HepG2 (cell line): ENCODE measurements around the gene GATA1. TPM values are rescaled to one million over a fixed set of nuclear protein-coding genes. Genes with fewer than 3 reads are reported as not detected.

Experiments
- KLF9 ChIP-seq: IDR thresholded peaks from 2 replicates; pipeline ENCODE4 v1.6.1; 2016; ENCODE audit warnings: low read depth
- MIER3 ChIP-seq: IDR thresholded peaks from 2 replicates; pipeline ENCODE4 v1.6.1; 2016; ENCODE audit warnings: missing compliant biosample characterization, borderline replicate concordance
- NBN ChIP-seq: fragments of 450-650 bp; conservative IDR thresholded peaks from 2 replicates; pipeline ENCODE4 v1.6.1; 2017
- NR2F2 ChIP-seq: IDR thresholded peaks from 2 replicates; pipeline ENCODE4 v1.6.1; 2012; ENCODE audit warnings: low read depth, inconsistent platforms, borderline replicate concordance
- PAWR ChIP-seq: sonication (generic); formaldehyde crosslinking; IDR thresholded peaks from 2 replicates; pipeline ENCODE4 v1.4.0; 2020; ENCODE audit warnings: missing genetic modification reagents, mild to moderate bottlenecking, borderline replicate concordance
- RAD21 ChIP-seq: fragments of 450-650 bp; formaldehyde crosslinking; IDR thresholded peaks from 2 replicates; pipeline ENCODE4 v1.5.0; 2020; ENCODE audit warnings: mild to moderate bottlenecking
- RBAK ChIP-seq: sonication (generic); formaldehyde crosslinking; IDR thresholded peaks from 2 replicates; pipeline ENCODE4 v1.5.1; 2020; ENCODE audit warnings: mild to moderate bottlenecking, missing genetic modification reagents
- SCMH1 ChIP-seq: sonication (generic); formaldehyde crosslinking; IDR thresholded peaks from 2 replicates; pipeline ENCODE4 v1.9.0; 2021; ENCODE audit warnings: missing genetic modification reagents, mild to moderate bottlenecking, borderline replicate concordance
- ZMAT3 ChIP-seq: sonication (generic); formaldehyde crosslinking; conservative IDR thresholded peaks from 2 replicates; pipeline ENCODE4 v1.7.0; 2021; ENCODE audit warnings: missing genetic modification reagents
- ZNF136 ChIP-seq: sonication (generic); formaldehyde crosslinking; IDR thresholded peaks from 2 replicates; pipeline ENCODE4 v1.8.1; 2022; ENCODE audit warnings: low read depth, mild to moderate bottlenecking, moderate library complexity, missing genetic modification reagents
- polyA plus RNA-seq, 8 experiments: library from polyadenylated mRNA; depleted of rRNA in 3 of 8; stranded (reverse) in 7 of 8; unstranded in 1 of 8; fragments of >200 nt; fragmentation: Illumina TruSeq in 4 of 8; extraction: Trizol in 4 of 8; gene quantifications; 2 replicates each; pipeline versions ENCODE4 v1.2.1 to v1.2.3, GENCODE V29; 2011 to 2016; ENCODE audit warnings: low read depth in 4 of 8, missing spikeins in 1 of 8, mixed read lengths in 1 of 8; ENCODE audit not compliant: insufficient read depth in 1 of 8
- total RNA-seq, 5 experiments: library from RNA; depleted of rRNA; stranded (reverse); fragments of >200 nt; fragmentation: Illumina TruSeq; extraction: Trizol; gene quantifications; 2 replicates each; pipeline ENCODE4 v1.2.3, GENCODE V29; 2016; ENCODE audit warnings: low read depth in 1 of 5
- TF ChIP-seq, protein P1 (sequence below): IDR thresholded peaks from 2 replicates; pipeline ENCODE4 v1.6.1; 2016; ENCODE audit warnings: low read depth
- TF ChIP-seq, protein P2 (sequence below): sonication (generic); formaldehyde crosslinking; IDR thresholded peaks from 2 replicates; pipeline ENCODE4 v1.5.1; 2020; ENCODE audit warnings: missing genetic modification reagents, mild to moderate bottlenecking, borderline replicate concordance
- TF ChIP-seq, protein P3 (sequence below): sonication (generic); formaldehyde crosslinking; IDR thresholded peaks from 2 replicates; pipeline ENCODE4 v1.4.0; 2020; ENCODE audit warnings: mild to moderate bottlenecking, missing genetic modification reagents
- TF ChIP-seq, protein P4 (sequence below): sonication (generic); formaldehyde crosslinking; IDR thresholded peaks from 2 replicates; pipeline ENCODE4 v1.4.0; 2020; ENCODE audit warnings: missing genetic modification reagents, borderline replicate concordance
- TF ChIP-seq, protein P5 (sequence below): IDR thresholded peaks from 2 replicates; pipeline ENCODE4 v1.6.1; 2012; ENCODE audit warnings: low read length, improper control_type of control experiment
- TF ChIP-seq, protein P6 (sequence below): sonication (generic); formaldehyde crosslinking; conservative IDR thresholded peaks from 2 replicates; pipeline ENCODE4 v1.4.0; 2020; ENCODE audit warnings: mild to moderate bottlenecking, missing genetic modification reagents, moderate library complexity

Gene GATA1
- total and polyA plus RNA-seq, 2 of the 13 experiments (the other 11 are each of a cell fraction or from before 2014, with no cell fraction given), result 0.13 TPM; not detected in 1

DNA sequence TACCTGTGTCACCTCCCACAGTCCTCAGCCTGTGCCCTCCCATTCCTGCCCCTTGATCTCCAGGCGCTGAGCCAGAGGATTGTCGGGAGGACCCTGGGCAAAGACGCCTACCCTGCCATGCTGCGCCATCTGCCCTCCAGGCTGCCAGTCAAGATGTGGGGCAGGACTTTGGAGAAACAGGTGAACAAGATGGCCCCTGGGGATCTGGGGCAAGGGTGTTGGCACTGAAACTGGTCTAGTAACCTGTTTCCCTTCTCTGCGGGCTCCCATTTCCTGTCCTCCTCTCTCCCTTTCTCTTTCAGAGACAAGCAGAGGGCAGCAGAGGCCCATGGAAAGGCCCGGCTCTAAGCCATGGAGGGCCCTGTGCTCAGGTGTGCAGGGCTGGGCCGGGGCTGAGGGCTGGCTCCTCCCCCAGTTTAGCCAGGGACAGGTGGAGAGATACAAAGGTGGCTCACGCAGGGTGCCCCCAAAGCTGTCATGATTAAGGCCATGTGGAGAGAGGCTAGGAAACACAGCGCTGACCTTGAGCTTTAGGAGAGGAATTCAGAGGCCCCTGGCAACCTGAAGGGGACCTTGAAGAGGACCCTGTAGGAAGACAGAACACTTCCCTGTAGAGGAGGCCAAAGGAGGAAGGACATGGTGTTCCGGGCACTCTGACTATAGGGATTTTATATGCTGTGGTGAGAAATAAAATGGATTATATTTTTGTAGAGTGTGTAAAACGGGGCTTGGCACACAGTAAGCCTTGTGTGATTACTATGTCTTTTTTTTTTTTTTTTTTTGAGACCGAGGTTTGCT lies 24.5 kb upstream of the GATA1 start, which contains the start of gene GLOD5 (continued):
- no peak for TF ChIP-seq KLF9 (CRISPR knock-in tag)
- no peak for TF ChIP-seq PAWR (CRISPR knock-in tag)
- TF ChIP-seq, protein P1, sequence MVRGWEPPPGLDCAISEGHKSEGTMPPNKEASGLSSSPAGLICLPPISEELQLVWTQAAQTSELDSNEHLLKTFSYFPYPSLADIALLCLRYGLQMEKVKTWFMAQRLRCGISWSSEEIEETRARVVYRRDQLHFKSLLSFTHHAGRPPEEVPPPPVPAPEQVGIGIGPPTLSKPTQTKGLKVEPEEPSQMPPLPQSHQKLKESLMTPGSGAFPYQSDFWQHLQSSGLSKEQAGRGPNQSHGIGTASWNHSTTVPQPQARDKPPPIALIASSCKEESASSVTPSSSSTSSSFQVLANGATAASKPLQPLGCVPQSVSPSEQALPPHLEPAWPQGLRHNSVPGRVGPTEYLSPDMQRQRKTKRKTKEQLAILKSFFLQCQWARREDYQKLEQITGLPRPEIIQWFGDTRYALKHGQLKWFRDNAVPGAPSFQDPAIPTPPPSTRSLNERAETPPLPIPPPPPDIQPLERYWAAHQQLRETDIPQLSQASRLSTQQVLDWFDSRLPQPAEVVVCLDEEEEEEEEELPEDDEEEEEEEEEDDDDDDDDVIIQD (CRISPR knock-in tag), result no peak
- TF ChIP-seq ZNF136 (CRISPR knock-in tag), result no peak
- TF ChIP-seq, protein P2, sequence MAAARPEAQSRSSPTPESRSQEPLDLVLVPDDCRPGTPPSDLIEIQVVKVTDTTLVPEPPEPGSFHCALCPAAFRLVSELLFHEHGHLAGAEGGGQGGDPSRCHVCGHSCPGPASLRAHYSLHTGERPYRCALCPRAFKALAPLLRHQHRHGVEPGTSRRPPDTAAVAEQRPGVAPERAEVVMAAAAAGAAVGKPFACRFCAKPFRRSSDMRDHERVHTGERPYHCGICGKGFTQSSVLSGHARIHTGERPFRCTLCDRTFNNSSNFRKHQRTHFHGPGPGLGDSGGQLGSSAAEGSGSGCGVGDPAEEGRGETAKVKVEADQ, result no peak
- TF ChIP-seq MIER3, result no peak
- no peak for TF ChIP-seq SCMH1 (CRISPR knock-in tag)
- TF ChIP-seq ZMAT3, result no peak
- TF ChIP-seq, protein P3, sequence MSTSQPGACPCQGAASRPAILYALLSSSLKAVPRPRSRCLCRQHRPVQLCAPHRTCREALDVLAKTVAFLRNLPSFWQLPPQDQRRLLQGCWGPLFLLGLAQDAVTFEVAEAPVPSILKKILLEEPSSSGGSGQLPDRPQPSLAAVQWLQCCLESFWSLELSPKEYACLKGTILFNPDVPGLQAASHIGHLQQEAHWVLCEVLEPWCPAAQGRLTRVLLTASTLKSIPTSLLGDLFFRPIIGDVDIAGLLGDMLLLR (CRISPR knock-in tag), result no peak
- TF ChIP-seq, protein P4, sequence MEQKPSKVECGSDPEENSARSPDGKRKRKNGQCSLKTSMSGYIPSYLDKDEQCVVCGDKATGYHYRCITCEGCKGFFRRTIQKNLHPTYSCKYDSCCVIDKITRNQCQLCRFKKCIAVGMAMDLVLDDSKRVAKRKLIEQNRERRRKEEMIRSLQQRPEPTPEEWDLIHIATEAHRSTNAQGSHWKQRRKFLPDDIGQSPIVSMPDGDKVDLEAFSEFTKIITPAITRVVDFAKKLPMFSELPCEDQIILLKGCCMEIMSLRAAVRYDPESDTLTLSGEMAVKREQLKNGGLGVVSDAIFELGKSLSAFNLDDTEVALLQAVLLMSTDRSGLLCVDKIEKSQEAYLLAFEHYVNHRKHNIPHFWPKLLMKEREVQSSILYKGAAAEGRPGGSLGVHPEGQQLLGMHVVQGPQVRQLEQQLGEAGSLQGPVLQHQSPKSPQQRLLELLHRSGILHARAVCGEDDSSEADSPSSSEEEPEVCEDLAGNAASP, result no peak
- TF ChIP-seq, protein P5, sequence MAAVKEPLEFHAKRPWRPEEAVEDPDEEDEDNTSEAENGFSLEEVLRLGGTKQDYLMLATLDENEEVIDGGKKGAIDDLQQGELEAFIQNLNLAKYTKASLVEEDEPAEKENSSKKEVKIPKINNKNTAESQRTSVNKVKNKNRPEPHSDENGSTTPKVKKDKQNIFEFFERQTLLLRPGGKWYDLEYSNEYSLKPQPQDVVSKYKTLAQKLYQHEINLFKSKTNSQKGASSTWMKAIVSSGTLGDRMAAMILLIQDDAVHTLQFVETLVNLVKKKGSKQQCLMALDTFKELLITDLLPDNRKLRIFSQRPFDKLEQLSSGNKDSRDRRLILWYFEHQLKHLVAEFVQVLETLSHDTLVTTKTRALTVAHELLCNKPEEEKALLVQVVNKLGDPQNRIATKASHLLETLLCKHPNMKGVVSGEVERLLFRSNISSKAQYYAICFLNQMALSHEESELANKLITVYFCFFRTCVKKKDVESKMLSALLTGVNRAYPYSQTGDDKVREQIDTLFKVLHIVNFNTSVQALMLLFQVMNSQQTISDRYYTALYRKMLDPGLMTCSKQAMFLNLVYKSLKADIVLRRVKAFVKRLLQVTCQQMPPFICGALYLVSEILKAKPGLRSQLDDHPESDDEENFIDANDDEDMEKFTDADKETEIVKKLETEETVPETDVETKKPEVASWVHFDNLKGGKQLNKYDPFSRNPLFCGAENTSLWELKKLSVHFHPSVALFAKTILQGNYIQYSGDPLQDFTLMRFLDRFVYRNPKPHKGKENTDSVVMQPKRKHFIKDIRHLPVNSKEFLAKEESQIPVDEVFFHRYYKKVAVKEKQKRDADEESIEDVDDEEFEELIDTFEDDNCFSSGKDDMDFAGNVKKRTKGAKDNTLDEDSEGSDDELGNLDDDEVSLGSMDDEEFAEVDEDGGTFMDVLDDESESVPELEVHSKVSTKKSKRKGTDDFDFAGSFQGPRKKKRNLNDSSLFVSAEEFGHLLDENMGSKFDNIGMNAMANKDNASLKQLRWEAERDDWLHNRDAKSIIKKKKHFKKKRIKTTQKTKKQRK, result no peak
- no peak for TF ChIP-seq RBAK
- TF ChIP-seq RAD21 (CRISPR knock-in tag), result peak; percentile 74
- TF ChIP-seq, protein P6, sequence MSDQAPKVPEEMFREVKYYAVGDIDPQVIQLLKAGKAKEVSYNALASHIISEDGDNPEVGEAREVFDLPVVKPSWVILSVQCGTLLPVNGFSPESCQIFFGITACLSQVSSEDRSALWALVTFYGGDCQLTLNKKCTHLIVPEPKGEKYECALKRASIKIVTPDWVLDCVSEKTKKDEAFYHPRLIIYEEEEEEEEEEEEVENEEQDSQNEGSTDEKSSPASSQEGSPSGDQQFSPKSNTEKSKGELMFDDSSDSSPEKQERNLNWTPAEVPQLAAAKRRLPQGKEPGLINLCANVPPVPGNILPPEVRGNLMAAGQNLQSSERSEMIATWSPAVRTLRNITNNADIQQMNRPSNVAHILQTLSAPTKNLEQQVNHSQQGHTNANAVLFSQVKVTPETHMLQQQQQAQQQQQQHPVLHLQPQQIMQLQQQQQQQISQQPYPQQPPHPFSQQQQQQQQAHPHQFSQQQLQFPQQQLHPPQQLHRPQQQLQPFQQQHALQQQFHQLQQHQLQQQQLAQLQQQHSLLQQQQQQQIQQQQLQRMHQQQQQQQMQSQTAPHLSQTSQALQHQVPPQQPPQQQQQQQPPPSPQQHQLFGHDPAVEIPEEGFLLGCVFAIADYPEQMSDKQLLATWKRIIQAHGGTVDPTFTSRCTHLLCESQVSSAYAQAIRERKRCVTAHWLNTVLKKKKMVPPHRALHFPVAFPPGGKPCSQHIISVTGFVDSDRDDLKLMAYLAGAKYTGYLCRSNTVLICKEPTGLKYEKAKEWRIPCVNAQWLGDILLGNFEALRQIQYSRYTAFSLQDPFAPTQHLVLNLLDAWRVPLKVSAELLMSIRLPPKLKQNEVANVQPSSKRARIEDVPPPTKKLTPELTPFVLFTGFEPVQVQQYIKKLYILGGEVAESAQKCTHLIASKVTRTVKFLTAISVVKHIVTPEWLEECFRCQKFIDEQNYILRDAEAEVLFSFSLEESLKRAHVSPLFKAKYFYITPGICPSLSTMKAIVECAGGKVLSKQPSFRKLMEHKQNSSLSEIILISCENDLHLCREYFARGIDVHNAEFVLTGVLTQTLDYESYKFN (CRISPR knock-in tag), result no peak
- no peak for TF ChIP-seq NR2F2
- TF ChIP-seq NBN, result no peak
